K562 (cell line): ENCODE results near the gene PPARD. TPM values are rescaled to one million over a fixed set of nuclear protein-coding genes. Genes with fewer than 3 reads are reported as not detected.

Experiments used
- ATAC-seq: fragments of 200-7000 bp; cut with Tn5 transposase; 3 replicates; pipeline ENCODE4 v1.9.1; 2020; ENCODE audit warnings: moderate library complexity
- BruUV-seq: library from RNA; stranded (reverse); fragments of 400-500 nt; replicated peaks from 2 replicates; lab custom pipeline; 2021; lab: Mats Ljungman, UMichigan
- CTCF ChIA-PET: fragments of 300-600 bp; formaldehyde crosslinking; extraction: SDS; loops from one replicate; lab custom pipeline; 2021; ENCODE audit warnings: low intra/inter-chr PET ratio; lab: Yijun Ruan, JAX
- POLR2A ChIA-PET: fragments of 300-600, 350-650 bp; sonication (Branson Sonifier 250); formaldehyde crosslinking; extraction: SDS; loops from one replicate; lab custom pipeline; 2021; ENCODE audit warnings: antibody characterized with exemption, inconsistent platforms; lab: Yijun Ruan, JAX
- DNase-seq, 4 experiments: peaks; one replicate each; pipeline versions ENCODE4 v3.0.0 to v3.0.0-alpha.2; 2011 to 2018; ENCODE audit warnings: low spot score in 3 of 4, mixed read lengths in 3 of 4; ENCODE audit errors: extremely low read depth in 1 of 4
- FAIRE-seq: peaks from 2 replicates; lab custom pipeline; 2011; peaks lifted over from hg19 to GRCh38; lab: Jason Lieb, UNC
- H2AFZ ChIP-seq: 2 replicates; pipeline ENCODE4 v1.6.0; 2011; ENCODE audit warnings: low read depth, low read length, control low read depth, inconsistent platforms
- H3K27ac ChIP-seq: fragments of 200-600 bp; 3 replicates; pipeline ENCODE4 v1.8.0; 2011; ENCODE audit warnings: low read depth, mild to moderate bottlenecking, control low read depth, inconsistent platforms, low read length, moderate library complexity, mixed read lengths; ENCODE audit errors: extremely low read depth
- H3K27me3 ChIP-seq, 2 experiments: fragments of 300-600 bp in 1 of 2; 2 replicates in 1 of 2; 3 replicates in 1 of 2; pipeline versions ENCODE4 v1.6.0 to v1.8.0; 2011; ENCODE audit warnings: inconsistent platforms in 2 of 2, low read length in 2 of 2, mild to moderate bottlenecking in 1 of 2, mixed read lengths in 1 of 2, moderate library complexity in 1 of 2; ENCODE audit not compliant: control insufficient read depth in 2 of 2, insufficient read depth in 2 of 2
- H3K36me3 ChIP-seq: fragments of 300-600 bp; 3 replicates; pipeline ENCODE4 v1.8.0; 2011; ENCODE audit warnings: mild to moderate bottlenecking, low read length, inconsistent platforms; ENCODE audit not compliant: control insufficient read depth, insufficient read depth
- H3K4me1 ChIP-seq, 2 experiments: fragments of 200-600 bp in 1 of 2; replicated peaks in 1 of 2; 2 replicates in 1 of 2; 3 replicates in 1 of 2; pipeline versions ENCODE4 v1.5.1 to v1.8.0; 2011; ENCODE audit warnings: inconsistent platforms in 2 of 2, low read length in 2 of 2, mild to moderate bottlenecking in 1 of 2, mixed read lengths in 1 of 2, moderate library complexity in 1 of 2; ENCODE audit not compliant: control insufficient read depth in 2 of 2, insufficient read depth in 2 of 2
- H3K4me2 ChIP-seq: 2 replicates; pipeline ENCODE4 v1.6.1; 2011; ENCODE audit warnings: low read length, control low read depth, inconsistent platforms, mixed read lengths; ENCODE audit not compliant: insufficient read depth
- H3K4me3 ChIP-seq: fragments of 200-600 bp; sonication (generic), shearing (Covaris generic); 2 replicates; pipeline ENCODE4 v1.5.1; 2016; ENCODE audit warnings: control low read depth, inconsistent platforms
- H3K79me2 ChIP-seq: fragments of 200-600 bp; 3 replicates; pipeline ENCODE4 v1.8.0; 2011; ENCODE audit warnings: low read length, inconsistent platforms; ENCODE audit not compliant: control insufficient read depth, insufficient read depth
- H3K9ac ChIP-seq, 2 experiments: 2 replicates each; pipeline versions ENCODE4 v1.6.0 to v1.6.1; 2011; ENCODE audit warnings: low read depth in 2 of 2, low read length in 2 of 2, control low read depth in 1 of 2, inconsistent platforms in 1 of 2, mild to moderate bottlenecking in 1 of 2, mixed read lengths in 1 of 2; ENCODE audit not compliant: insufficient read depth in 1 of 2
- H3K9me1 ChIP-seq: one replicate; pipeline ENCODE4 v1.6.0; 2011; ENCODE audit warnings: inconsistent platforms, mild to moderate bottlenecking, low read length, moderate library complexity; ENCODE audit not compliant: control insufficient read depth, insufficient read depth
- H3K9me3 ChIP-seq: replicated peaks from 2 replicates; pipeline ENCODE4 v1.5.1; 2011; ENCODE audit warnings: low read depth, low read length, inconsistent platforms; ENCODE audit not compliant: control insufficient read depth, insufficient read depth
- H4K20me1 ChIP-seq: replicated peaks from 2 replicates; pipeline ENCODE4 v1.6.1; 2011; ENCODE audit warnings: low read length, inconsistent platforms, mixed read lengths; ENCODE audit not compliant: control insufficient read depth, insufficient read depth
- BCL6 ChIP-seq: fragments of 250-450 bp; sonication (Bioruptor Pico); IDR thresholded peaks from 2 replicates; pipeline ENCODE4 v1.4.0; 2020
- CAMTA2 ChIP-seq: fragments of 250-450 bp; sonication (Bioruptor Pico); conservative IDR thresholded peaks from 2 replicates; pipeline ENCODE4 v1.5.1; 2022
- CCAR2 ChIP-seq: fragments of 200-400 bp; formaldehyde crosslinking; IDR thresholded peaks from 2 replicates; pipeline ENCODE4 v1.6.1; 2017; ENCODE audit warnings: mild to moderate bottlenecking, low read depth, low read length
- HDAC2 ChIP-seq: fragments of 450-650 bp; IDR thresholded peaks from 2 replicates; pipeline ENCODE4 v1.6.1; 2016; ENCODE audit warnings: mild to moderate bottlenecking
- RAD51 ChIP-seq: fragments of 450-650 bp; IDR thresholded peaks from 2 replicates; pipeline ENCODE4 v1.7.1; 2016; ENCODE audit warnings: low read depth, mild to moderate bottlenecking, borderline replicate concordance
- SPI1 ChIP-seq: IDR thresholded peaks from 2 replicates; pipeline ENCODE4 v1.6.1; 2011; ENCODE audit warnings: low read depth, low read length, control low read depth, borderline replicate concordance
- SRSF1 ChIP-seq: fragments of 200-400 bp; formaldehyde crosslinking; IDR thresholded peaks from 2 replicates; pipeline ENCODE4 v1.6.1; 2017; ENCODE audit warnings: mild to moderate bottlenecking, low read depth, low read length, moderate library complexity
- USF1 ChIP-seq: sonication (generic); formaldehyde crosslinking; IDR thresholded peaks from 2 replicates; pipeline ENCODE4 v1.9.0; 2022; ENCODE audit warnings: mild to moderate bottlenecking, missing genetic modification reagents
- ZNF282 ChIP-seq: sonication (generic); formaldehyde crosslinking; IDR thresholded peaks from 2 replicates; pipeline ENCODE4 v1.8.1; 2023; ENCODE audit warnings: missing genetic modification reagents
- WGBS: fragments of 100-300 bp; shearing (Covaris generic); methylation state at CpG from one replicate; pipeline ENCODE4 v1.1.6; 2016; ENCODE audit warnings: low coverage, mixed read lengths; ENCODE audit not compliant: insufficient coverage; ENCODE audit errors: missing lambda C conversion rate; 5-methylcytosine and 5-hydroxymethylcytosine counted together
- in situ Hi-C: fragments of 300-500 bp; cut with MboI; formaldehyde crosslinking; loops from 4 replicates; pipeline ENCODE4 v1.15.0; 2018; ENCODE audit warnings: inconsistent platforms, mixed read lengths
- intact Hi-C: fragments of 100-400 bp; cut with micrococcal nuclease; formaldehyde crosslinking; loops from 2 replicates; pipeline ENCODE4 v1.14.2; 2022
- polyA plus RNA-seq, 8 experiments: library from polyadenylated mRNA; depleted of rRNA in 4 of 8; stranded (reverse) in 5 of 8; unstranded in 3 of 8; fragments of >200 nt; fragmentation: Nextera tagmentation in 2 of 8; fragmentation: Illumina TruSeq in 1 of 8; extraction: Ambion mirVana in 2 of 8; extraction: Trizol in 1 of 8; gene quantifications; 2 replicates each; pipeline versions ENCODE4 v1.2.1 to v1.2.3, GENCODE V29; 2011 to 2014; ENCODE audit warnings: inconsistent platforms in 1 of 8, missing spikeins in 1 of 8
- total RNA-seq, 7 experiments: library from RNA; depleted of rRNA in 6 of 7; stranded (reverse); fragments of >200 nt in 6 of 7; fragmentation: Illumina TruSeq in 2 of 7; extraction: Trizol in 2 of 7; gene quantifications; 2 replicates each; pipeline versions ENCODE4 v1.2.1 to v1.2.3, GENCODE V29; 2011 to 2021; ENCODE audit warnings: low replicate concordance in 1 of 7
- TF ChIP-seq, protein P1 (sequence below): sonication (generic); formaldehyde crosslinking; IDR thresholded peaks from 2 replicates; pipeline ENCODE4 v1.9.0; 2022; ENCODE audit warnings: mild to moderate bottlenecking, missing genetic modification reagents
- TF ChIP-seq, protein P2 (sequence below): fragments of 450-650 bp; formaldehyde crosslinking; conservative IDR thresholded peaks from 2 replicates; pipeline ENCODE4 v1.4.0; 2022; ENCODE audit warnings: mild to moderate bottlenecking, missing genetic modification characterization

The PPARD gene
- total and polyA plus RNA-seq, 9 of the 15 experiments (the other 6 are each of a cell fraction or from before 2014, with no cell fraction given) = 0.14 to 13.2 (median 3.8) TPM

- no TSS peak for BruUV-seq
- TF ChIP-seq SRSF1 (no peak), CAMTA2 (CRISPR knock-in tag) (no peak), CCAR2 (no peak), HDAC2 (no peak), RAD51 (no peak), ZNF282 (CRISPR knock-in tag) (no peak), SPI1 (peak; percentile 91), USF1 (CRISPR knock-in tag) (peak; percentile 34), BCL6 (CRISPR knock-in tag) (no peak)
- TF ChIP-seq, protein P1, sequence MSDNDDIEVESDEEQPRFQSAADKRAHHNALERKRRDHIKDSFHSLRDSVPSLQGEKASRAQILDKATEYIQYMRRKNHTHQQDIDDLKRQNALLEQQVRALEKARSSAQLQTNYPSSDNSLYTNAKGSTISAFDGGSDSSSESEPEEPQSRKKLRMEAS (CRISPR knock-in tag) = peak; percentile 23; the same call in 1 of the 2 replicates
- TF ChIP-seq, protein P2, sequence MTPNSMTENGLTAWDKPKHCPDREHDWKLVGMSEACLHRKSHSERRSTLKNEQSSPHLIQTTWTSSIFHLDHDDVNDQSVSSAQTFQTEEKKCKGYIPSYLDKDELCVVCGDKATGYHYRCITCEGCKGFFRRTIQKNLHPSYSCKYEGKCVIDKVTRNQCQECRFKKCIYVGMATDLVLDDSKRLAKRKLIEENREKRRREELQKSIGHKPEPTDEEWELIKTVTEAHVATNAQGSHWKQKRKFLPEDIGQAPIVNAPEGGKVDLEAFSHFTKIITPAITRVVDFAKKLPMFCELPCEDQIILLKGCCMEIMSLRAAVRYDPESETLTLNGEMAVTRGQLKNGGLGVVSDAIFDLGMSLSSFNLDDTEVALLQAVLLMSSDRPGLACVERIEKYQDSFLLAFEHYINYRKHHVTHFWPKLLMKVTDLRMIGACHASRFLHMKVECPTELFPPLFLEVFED (CRISPR knock-in tag) = no peak
- TF ChIP-seq, all 486 proteins: peak for 3
- ChIA-PET POLR2A (interaction anchor here (1.0 kb wide), 1 partner anchor 9 kb away, joined by 3 read pairs; no protein-coding TSS in a partner anchor), CTCF (no interaction called here)
- in situ Hi-C loops (no loop called here), intact Hi-C loops (no loop called here)
- 68% methylated on average over 9 of the region's 9 CpGs for WGBS
- Histone ChIP-seq H3K4me2 (no peak overlapping the region), H2AFZ (no peak overlapping the region), H3K9me1 (no peaks in the 10 kb centered on the region), H3K27ac (no peak overlapping the region), H3K9ac (peak overlapping the region in 1 of 2 experiments; percentile 43; a peak in 1 of 4 replicates), H3K4me1 (peaks cover 4 to 7% of the 10 kb centered on the region in 2 experiments; a peak in 4 of 5 replicates), H3K9me3 (no peaks in the 10 kb centered on the region), H3K27me3 (0 out of 5 replicates have a peak, but pooled peaks cover 0 to 3% of the 10 kb centered on the region in 2 experiments), H3K36me3 (peaks cover 3% of the 10 kb centered on the region; the same call in 1 of the 3 replicates), H3K4me3 (no peak overlapping the region), H4K20me1 (peaks cover 22% of the 10 kb centered on the region), H3K79me2 (no peaks in the 10 kb centered on the region)
- FAIRE-seq = no peak
- no peak for DNase-seq
- no peak for ATAC-seq
Observed at GRCh38 chr6:35411066-35411465, 68.7 kb downstream of the PPARD start.
